Measurements from ENCODE around the gene NEURL4. TPM values are rescaled to one million over a fixed set of nuclear protein-coding genes. Genes with fewer than 3 reads are reported as not detected.
"Not testable (repeated sequence)": the region's sequence is repeated elsewhere in the genome, so short reads cannot be mapped to it uniquely, and the experiment has no call there.

Gene NEURL4
- 17.3 and 23.3 TPM in 2 replicates for total RNA-seq

DNA sequence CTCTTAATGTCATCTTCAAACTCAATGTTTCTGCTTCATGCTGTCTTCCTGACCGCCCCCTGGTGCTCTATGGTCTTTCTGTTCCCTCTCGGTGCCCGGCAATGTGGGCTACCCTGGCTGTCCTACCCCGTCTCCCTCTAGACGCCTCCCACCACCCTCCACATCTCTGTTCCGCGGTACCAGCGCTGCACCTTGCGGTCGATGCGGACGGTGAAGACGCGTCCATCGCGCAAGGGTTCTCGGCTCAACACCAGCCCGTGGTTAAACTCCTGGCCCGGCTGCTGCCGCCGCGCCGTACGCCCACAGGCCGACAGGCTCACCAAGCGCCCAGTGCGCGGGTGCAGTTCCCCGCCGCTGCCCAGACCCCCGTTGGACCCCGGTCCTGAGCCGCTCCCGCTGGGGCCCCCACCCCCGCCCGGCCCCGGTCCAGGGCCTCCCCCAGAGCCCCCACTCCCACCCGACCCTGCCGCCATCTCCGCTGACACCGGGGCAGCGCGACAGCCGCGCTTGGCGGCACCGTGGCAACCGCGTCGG lies at the start of gene NEURL4:
TSS of gene NEURL4 (minus strand) at position 496 of the 534 bp plus-strand sequence. CDS start at position 473, 23 bp downstream.
- DNase-seq: peak; percentile 57

GRCh38 chr17:7374353-7374752 lies 45.2 kb upstream of the NEURL4 start:
- no peak for DNase-seq

GRCh38 chr17:7370853-7371252 lies 41.7 kb upstream of the NEURL4 start:
- no peak for DNase-seq

DNA sequence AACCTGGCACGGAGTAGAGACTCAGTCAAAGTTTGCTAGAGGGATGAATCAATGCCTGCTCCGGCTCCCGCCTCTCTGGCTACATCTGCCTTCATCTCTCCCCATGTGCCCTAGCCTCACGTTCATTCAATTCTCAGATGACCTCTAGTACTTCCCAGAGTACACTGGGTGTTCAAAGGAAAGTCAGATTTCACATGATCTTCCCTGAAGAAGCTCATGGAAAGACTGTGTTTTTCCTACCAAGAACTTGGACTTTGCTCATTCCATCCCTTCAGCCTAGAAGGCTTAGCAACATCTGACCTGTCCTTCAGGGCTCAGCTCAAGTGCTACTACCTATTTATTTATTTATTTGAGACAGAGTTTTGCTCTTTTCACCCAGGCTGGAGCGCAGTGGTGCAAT lies 40.7 kb upstream of the NEURL4 start:
- DNase-seq: no peak

- not testable (repeated sequence) for DNase-seq
These were observed 39.5 kb upstream of the NEURL4 start for GRCh38 chr17:7368599-7368994.

DNA sequence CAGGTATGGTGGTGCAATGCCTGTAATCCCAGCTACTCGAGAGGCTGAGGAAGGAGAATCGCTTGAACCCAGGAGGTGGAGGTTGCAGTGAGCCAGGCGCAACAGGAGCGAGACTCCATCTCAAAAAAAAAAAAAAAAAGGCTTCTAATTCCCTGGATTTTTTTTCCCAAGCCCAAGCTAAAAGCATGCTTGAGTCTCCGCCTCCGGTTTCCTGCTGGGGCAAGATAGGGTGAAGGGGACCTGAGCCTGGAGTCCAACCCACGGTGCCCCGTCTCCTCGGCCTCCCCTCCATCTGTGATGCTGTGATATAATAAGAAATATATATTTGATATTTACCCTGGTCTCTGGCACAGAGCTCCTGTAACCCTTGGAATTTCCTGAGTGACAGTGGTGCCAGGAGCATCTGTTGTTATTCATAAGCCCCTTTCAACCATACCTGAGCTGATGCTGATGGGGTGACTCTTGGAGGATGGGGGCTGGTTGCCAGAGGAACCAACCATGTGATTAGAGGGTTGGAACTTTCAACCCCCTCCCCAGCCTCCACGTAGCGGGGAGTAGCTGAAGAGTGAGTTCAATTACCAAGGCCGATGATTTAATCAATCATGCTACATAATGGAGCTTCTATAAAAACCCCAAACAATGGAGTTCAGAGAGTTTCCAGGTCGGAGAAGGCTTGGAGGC lies 38.9 kb upstream of the NEURL4 start:
- no peak for DNase-seq

GRCh38 chr17:7367083-7367482 lies 37.9 kb upstream of the NEURL4 start:
- DNase-seq: no peak

DNA sequence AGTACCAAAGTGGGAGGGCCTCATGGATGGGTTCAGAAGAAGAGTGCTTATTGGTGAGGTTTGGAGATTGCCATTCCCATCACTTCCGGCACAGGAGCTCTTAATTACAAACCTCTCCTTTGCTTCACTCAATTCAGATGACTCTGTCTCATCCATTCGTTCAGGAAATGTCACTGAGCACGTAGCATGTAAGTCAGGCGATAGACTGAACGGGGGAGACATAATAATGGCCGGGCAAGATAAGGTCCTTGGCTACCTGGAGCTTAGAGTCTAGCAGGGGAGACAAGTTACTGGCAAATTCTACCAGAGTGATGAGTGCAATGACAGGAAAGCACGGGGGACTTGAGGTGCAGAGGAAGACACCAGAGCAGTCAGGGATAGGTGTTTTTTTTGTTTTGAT lies 36.8 kb upstream of the NEURL4 start:
- not testable (repeated sequence) for DNase-seq

- no peak for DNase-seq
These were observed 34.2 kb upstream of the NEURL4 start for GRCh38 chr17:7363311-7363710.

- DNase-seq: no peak
These were observed 32.8 kb upstream of the NEURL4 start for GRCh38 chr17:7361906-7362305.

- no peak for DNase-seq
These were observed 28.2 kb upstream of the NEURL4 start for GRCh38 chr17:7357381-7357780.

DNA sequence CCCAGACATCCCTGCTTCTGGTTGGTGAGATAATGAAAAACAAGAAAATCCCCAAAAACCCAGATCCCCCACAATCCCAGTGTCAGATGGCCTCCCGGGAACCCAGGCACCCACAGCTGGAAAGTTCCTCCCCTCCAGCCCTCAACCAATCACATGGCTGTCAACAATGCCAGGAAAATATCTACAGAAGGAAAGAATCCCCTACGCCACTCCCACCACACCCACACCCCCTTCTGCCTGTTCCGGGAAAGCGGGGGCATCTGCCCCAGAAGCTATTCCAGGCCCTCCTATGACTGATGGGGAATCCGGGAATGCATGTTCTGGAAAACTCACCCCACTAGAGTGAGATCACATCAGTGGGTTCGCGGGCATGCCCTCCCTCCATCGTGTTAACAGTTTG lies 27.6 kb upstream of the NEURL4 start:
- no peak for DNase-seq

DNA sequence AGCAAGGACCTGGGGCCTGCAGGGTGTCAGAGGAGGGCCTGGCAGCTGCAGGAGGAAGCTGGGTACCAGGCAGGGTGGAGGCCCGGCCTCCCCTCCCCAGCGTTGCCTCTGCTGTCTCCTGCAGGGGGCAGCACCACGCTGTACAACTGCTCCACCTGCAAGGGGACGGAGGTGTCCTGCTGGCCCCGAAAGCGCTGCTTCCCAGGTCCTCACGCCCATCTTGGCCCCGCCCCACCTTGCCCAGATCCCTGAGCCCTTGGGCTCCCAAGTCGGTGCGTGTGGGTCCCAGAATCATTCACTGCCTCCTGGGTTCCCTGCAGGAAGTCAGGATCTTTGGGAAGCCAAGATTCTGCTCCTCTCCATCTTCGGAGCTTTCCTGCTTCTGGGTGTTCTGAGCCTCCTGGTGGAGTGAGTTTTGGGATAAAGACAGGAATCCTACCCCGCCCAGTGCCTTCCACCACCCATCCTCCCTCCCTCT lies 27.0 kb upstream of the NEURL4 start:
- DNase-seq: peak; percentile 86

GRCh38 chr17:7355573-7355972 lies 26.4 kb upstream of the NEURL4 start:
- no peak for DNase-seq

- DNase-seq: no peak
These were observed 25.9 kb upstream of the NEURL4 start, which contains the start of gene TMEM95 for GRCh38 chr17:7355053-7355452. Gene TMEM95, plus strand, starts transcription at chr17:7355156. Its CDS starts 49 bp downstream, at chr17:7355205.

GRCh38 chr17:7354262-7354843 lies 25.2 kb upstream of the NEURL4 start:
- DNase-seq: no peak

DNA sequence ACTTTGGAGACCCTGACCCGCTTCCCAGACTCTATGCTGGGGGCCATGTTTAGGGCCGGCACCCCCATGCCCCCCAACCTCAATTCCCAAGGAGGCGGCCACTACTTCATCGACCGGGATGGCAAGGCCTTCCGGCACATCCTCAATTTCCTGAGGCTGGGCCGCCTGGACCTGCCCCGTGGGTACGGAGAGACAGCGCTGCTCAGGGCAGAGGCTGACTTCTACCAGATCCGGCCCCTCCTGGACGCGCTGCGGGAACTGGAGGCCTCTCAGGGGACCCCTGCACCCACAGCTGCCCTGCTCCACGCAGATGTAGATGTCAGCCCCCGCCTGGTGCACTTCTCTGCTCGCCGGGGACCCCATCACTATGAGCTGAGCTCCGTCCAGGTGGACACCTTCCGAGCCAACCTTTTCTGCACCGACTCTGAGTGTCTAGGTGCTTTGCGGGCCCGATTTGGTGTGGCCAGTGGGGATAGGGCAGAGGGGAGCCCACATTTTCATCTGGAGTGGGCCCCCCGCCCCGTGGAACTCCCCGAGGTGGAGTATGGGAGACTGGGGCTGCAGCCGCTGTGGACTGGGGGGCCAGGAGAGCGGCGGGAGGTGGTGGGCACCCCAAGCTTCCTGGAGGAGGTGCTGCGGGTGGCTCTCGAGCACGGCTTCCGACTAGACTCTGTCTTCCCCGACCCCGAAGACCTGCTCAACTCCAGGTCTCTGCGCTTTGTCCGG lies 23.9 kb upstream of the NEURL4 start:
- no peak for DNase-seq

GRCh38 chr17:7352503-7352889 lies 23.4 kb upstream of the NEURL4 start:
- no peak for DNase-seq

DNA sequence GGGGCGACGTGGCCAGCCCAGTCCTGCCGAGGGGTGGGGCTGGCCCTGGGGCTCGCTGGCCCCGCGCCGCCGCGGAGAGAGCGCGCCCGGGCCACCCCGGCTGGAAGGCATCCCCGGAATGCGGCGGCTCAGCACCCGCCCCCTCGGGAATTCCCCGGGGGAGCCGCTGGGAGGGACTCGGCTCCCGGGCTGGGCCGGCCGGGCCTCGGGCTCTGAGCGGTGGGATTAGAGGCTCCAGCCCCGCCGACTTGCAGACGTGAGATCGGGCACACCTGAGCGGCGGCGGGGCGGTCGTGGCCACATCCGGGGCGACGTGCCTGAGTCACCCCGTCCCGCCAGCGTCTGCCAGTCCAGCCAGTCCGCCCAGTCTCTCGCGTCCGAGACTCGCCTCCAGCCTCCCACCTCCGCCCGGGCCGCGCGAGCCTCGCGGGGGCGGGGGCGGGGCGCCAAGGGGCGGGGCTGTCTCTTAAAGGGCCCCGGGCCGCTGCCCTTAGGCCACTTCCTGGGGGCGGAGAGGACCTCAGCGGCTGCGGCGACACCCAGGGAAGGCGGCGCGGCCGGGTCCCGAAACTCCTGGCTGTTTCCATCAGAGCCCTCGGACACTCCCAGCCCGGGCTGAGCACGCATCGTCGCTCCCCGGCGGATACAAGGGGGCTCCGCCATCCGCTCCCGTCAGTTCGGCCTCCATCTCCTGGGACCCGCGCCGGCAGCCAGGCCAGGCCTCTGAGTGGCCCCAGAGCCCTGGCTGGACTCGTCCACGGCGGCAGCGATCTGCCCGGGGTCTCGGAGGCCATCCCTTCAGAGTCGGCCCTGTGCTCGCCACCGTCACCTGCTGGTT lies 22.7 kb upstream of the NEURL4 start, which contains the start of gene KCTD11:
TSS of gene KCTD11 (plus strand) at position 498 of the 838 bp plus-strand sequence.
- DNase-seq: peak; percentile 70

DNA sequence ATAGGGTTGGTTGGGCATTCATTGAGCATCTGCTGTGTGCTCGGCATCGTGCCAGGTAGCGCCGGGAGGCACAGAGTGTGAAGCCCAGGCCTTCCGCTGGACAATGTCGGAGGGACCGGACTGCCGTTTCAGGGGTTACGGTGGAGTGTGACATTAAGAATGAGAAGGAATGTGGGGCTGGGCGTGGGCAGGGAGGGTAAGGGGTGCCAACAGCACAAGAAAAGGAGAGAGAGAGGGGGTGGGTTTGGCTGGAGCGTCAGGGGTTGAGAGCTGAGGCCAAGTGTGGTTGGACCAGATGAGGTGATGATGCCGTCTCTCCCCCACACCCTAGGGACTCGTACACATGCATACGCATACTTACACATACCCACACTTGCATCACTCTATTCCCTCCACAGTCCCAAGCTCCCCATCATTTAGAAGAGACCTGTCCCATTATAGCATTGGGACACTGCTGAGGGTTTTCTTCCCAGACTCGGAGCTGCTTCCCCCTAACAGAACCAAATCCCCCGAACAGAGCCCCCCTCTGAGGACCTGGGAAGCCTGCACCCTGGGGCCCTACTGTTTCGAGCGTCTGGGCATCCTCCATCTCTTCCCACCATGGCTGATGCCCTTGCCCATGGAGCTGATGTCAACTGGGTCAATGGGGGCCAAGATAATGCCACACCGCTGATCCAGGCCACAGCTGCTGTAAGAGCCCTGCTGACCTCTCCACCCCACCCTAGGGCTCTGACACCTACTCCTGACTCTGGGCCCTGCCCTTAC lies 19.5 kb upstream of the NEURL4 start:
- no peak for DNase-seq
